ENCODE data around the gene ANTXR1. TPM values are rescaled to one million over a fixed set of nuclear protein-coding genes. Genes with fewer than 3 reads are reported as not detected.

Gene ANTXR1
- total and polyA plus RNA-seq, 2 experiments from 2014 or later, result 128 to 191 TPM

- 0 out of 2 replicates have a peak, but pooled peaks cover 3% of the 10 kb centered on the region for H4K20me1 ChIP-seq (ENCODE audit: insufficient read depth)
Measured at GRCh38 chr2:69036926-69037325, 23.9 kb downstream of the ANTXR1 start.

GRCh38 chr2:69041214-69041613, 28.2 kb downstream of the ANTXR1 start:
- peaks cover 3% of the 10 kb centered on the region; the same call in 1 of the 2 replicates for H3K4me1 ChIP-seq (ENCODE audit: insufficient read depth)
- H3K4me3 ChIP-seq, result no peak overlapping the region
- H3K9me3 ChIP-seq (ENCODE audit: low read depth), result no peaks in the 10 kb centered on the region
- WGBS, 2 experiments (ENCODE audit: low coverage in 1 of 2, low lambda C conversion rate in 2 of 2, missing lambda C conversion rate in 2 of 2), result 53 to 64% methylated on average over 4 of the region's 4 CpGs
- TF ChIP-seq EZH2phosphoT487 (IDR thresholded peaks at IDR 0.05; ENCODE audit: insufficient read depth, low read depth) (no peak), EZH2 (IDR thresholded peaks at IDR 0.05; ENCODE audit: insufficient read depth, poor library complexity, severe bottlenecking) (no peak)
- in situ Hi-C loops (cut with MboI), result no loop called here
- no peak overlapping the region for H2AFZ ChIP-seq
- H3K4me2 ChIP-seq (ENCODE audit: unreplicated experiment), result no peak overlapping the region
- H4K20me1 ChIP-seq (ENCODE audit: insufficient read depth), result peaks cover 12% of the 10 kb centered on the region; the same call in 1 of the 2 replicates
- H3K9me2 ChIP-seq (ENCODE audit: insufficient read depth), result no peaks in the 10 kb centered on the region
- H3K27ac ChIP-seq, result no peak overlapping the region
- H3K36me3 ChIP-seq (ENCODE audit: low read depth), result peaks cover 58% of the 10 kb centered on the region
- no peak overlapping the region for H3K9ac ChIP-seq
- H3K27me3 ChIP-seq (replicated peaks; ENCODE audit: insufficient read depth), result no peaks in the 10 kb centered on the region
- peaks cover 94% of the 10 kb centered on the region for H3K79me2 ChIP-seq (ENCODE audit: insufficient read depth)
- peak; percentile 46 for DNase-seq
- H3F3A ChIP-seq (ENCODE audit: insufficient read depth), result peaks cover 42% of the 10 kb centered on the region

More at GRCh38 chr2:69036926-69037325, 23.9 kb downstream of the ANTXR1 start:
- Histone ChIP-seq H3K36me3 (ENCODE audit: low read depth) (peaks cover 18% of the 10 kb centered on the region), H2AFZ (no peak overlapping the region), H3K27me3 (replicated peaks; ENCODE audit: insufficient read depth) (no peaks in the 10 kb centered on the region), H3K4me3 (no peak overlapping the region), H3F3A (ENCODE audit: insufficient read depth) (peaks cover 44% of the 10 kb centered on the region), H3K4me2 (ENCODE audit: unreplicated experiment) (no peak overlapping the region), H3K27ac (peak overlapping the region; percentile 25; the same call in 1 of the 2 replicates), H3K9ac (no peak overlapping the region), H3K79me2 (ENCODE audit: insufficient read depth) (peaks cover 100% of the 10 kb centered on the region), H3K4me1 (ENCODE audit: insufficient read depth) (peaks cover 25% of the 10 kb centered on the region), H3K9me3 (ENCODE audit: low read depth) (no peaks in the 10 kb centered on the region), H3K9me2 (ENCODE audit: insufficient read depth) (no peaks in the 10 kb centered on the region)
- peak; percentile 68 for DNase-seq
- in situ Hi-C loops (cut with MboI), result no loop called here
- WGBS, 2 experiments (ENCODE audit: low coverage in 1 of 2, low lambda C conversion rate in 2 of 2, missing lambda C conversion rate in 2 of 2), result 97 to 100% methylated on average over 4 of the region's 4 CpGs
- no peak for TF ChIP-seq EZH2 (IDR thresholded peaks at IDR 0.05; ENCODE audit: insufficient read depth, poor library complexity, severe bottlenecking)
- TF ChIP-seq EZH2phosphoT487 (IDR thresholded peaks at IDR 0.05; ENCODE audit: insufficient read depth, low read depth), result no peak

GRCh38 chr2:69043736-69044400, 30.9 kb downstream of the ANTXR1 start:
- 76 to 77% methylated on average over 9 of the region's 9 CpGs for WGBS, 2 experiments (ENCODE audit: low coverage in 1 of 2, low lambda C conversion rate in 2 of 2, missing lambda C conversion rate in 2 of 2)
- Histone ChIP-seq H4K20me1 (ENCODE audit: insufficient read depth) (peaks cover 9% of the 10 kb centered on the region; the same call in 1 of the 2 replicates), H3K9me3 (ENCODE audit: low read depth) (no peaks in the 10 kb centered on the region), H2AFZ (no peak overlapping the region), H3K4me1 (ENCODE audit: insufficient read depth) (peaks cover 8% of the 10 kb centered on the region; the same call in 1 of the 2 replicates), H3K27ac (no peak overlapping the region), H3K36me3 (ENCODE audit: low read depth) (peaks cover 58% of the 10 kb centered on the region), H3K4me2 (ENCODE audit: unreplicated experiment) (no peak overlapping the region), H3K4me3 (no peak overlapping the region), H3K79me2 (ENCODE audit: insufficient read depth) (peaks cover 94% of the 10 kb centered on the region), H3K9ac (no peak overlapping the region), H3K9me2 (ENCODE audit: insufficient read depth) (no peaks in the 10 kb centered on the region), H3F3A (ENCODE audit: insufficient read depth) (peaks cover 47% of the 10 kb centered on the region), H3K27me3 (replicated peaks; ENCODE audit: insufficient read depth) (no peaks in the 10 kb centered on the region)
- TF ChIP-seq EZH2 (IDR thresholded peaks at IDR 0.05; ENCODE audit: insufficient read depth, poor library complexity, severe bottlenecking), result no peak
- no peak for TF ChIP-seq EZH2phosphoT487 (IDR thresholded peaks at IDR 0.05; ENCODE audit: insufficient read depth, low read depth)
- no peak for DNase-seq
- in situ Hi-C loops (cut with MboI), result no loop called here

GRCh38 chr2:69046221-69046662, 33.3 kb downstream of the ANTXR1 start:
- peaks cover 48% of the 10 kb centered on the region for H3F3A ChIP-seq (ENCODE audit: insufficient read depth)
- H4K20me1 ChIP-seq (ENCODE audit: insufficient read depth), result peaks cover 9% of the 10 kb centered on the region; the same call in 1 of the 2 replicates
- TF ChIP-seq EZH2phosphoT487 (IDR thresholded peaks at IDR 0.05; ENCODE audit: insufficient read depth, low read depth), result no peak
- no peak for TF ChIP-seq EZH2 (IDR thresholded peaks at IDR 0.05; ENCODE audit: insufficient read depth, poor library complexity, severe bottlenecking)
- H3K9ac ChIP-seq, result no peak overlapping the region
- peak overlapping the region; percentile 38 for H3K27ac ChIP-seq
- no peak overlapping the region for H2AFZ ChIP-seq
- in situ Hi-C loops (cut with MboI), result no loop called here
- 30 to 47% methylated on average over 1 of the region's 1 CpG for WGBS, 2 experiments (ENCODE audit: low coverage in 1 of 2, low lambda C conversion rate in 2 of 2, missing lambda C conversion rate in 2 of 2)
- peaks cover 52% of the 10 kb centered on the region for H3K36me3 ChIP-seq (ENCODE audit: low read depth)
- no peaks in the 10 kb centered on the region for H3K27me3 ChIP-seq (replicated peaks; ENCODE audit: insufficient read depth)
- peaks cover 94% of the 10 kb centered on the region for H3K79me2 ChIP-seq (ENCODE audit: insufficient read depth)
- H3K4me2 ChIP-seq (ENCODE audit: unreplicated experiment), result no peak overlapping the region
- no peak overlapping the region for H3K4me3 ChIP-seq
- DNase-seq, result peak; percentile 44
- peaks cover 8% of the 10 kb centered on the region; the same call in 1 of the 2 replicates for H3K4me1 ChIP-seq (ENCODE audit: insufficient read depth)
- no peaks in the 10 kb centered on the region for H3K9me2 ChIP-seq (ENCODE audit: insufficient read depth)
- H3K9me3 ChIP-seq (ENCODE audit: low read depth), result no peaks in the 10 kb centered on the region
